GM12874 (cell line): ENCODE results near the gene GRHL1.

Source experiments
- TF ChIP-seq, protein P1 (sequence below): IDR thresholded peaks from 2 replicates; pipeline ENCODE4 v1.5.1; 2011; ENCODE audit warnings: low read depth, mild to moderate bottlenecking, control low read depth, low read length, moderate library complexity; ENCODE audit not compliant: insufficient read depth

The GRHL1 gene

DNA sequence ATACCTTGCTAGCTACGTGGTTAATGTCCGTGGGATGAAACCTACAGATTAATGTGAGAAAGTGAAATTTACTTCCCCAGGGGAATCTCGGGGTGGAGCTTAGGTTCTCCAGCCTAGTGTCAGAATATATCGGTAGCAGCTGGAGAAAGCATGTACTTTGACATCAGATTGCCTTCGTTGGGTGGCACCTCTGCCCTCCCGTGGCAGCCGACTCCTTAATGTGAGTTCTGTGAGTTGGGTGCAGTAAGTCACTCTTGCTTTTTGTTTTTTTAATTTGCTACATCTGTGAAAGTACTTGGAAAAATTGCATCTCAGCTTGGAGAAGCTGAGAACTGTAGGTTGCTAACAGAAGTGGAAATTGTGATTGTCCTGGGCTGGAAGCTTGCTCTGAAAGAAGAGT lies 95.4 kb downstream of the GRHL1 start:
- TF ChIP-seq, protein P1, sequence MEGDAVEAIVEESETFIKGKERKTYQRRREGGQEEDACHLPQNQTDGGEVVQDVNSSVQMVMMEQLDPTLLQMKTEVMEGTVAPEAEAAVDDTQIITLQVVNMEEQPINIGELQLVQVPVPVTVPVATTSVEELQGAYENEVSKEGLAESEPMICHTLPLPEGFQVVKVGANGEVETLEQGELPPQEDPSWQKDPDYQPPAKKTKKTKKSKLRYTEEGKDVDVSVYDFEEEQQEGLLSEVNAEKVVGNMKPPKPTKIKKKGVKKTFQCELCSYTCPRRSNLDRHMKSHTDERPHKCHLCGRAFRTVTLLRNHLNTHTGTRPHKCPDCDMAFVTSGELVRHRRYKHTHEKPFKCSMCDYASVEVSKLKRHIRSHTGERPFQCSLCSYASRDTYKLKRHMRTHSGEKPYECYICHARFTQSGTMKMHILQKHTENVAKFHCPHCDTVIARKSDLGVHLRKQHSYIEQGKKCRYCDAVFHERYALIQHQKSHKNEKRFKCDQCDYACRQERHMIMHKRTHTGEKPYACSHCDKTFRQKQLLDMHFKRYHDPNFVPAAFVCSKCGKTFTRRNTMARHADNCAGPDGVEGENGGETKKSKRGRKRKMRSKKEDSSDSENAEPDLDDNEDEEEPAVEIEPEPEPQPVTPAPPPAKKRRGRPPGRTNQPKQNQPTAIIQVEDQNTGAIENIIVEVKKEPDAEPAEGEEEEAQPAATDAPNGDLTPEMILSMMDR: no peak

GRCh38 chr2:10047616-10048500 lies 96.4 kb downstream of the GRHL1 start:
- TF ChIP-seq, protein P1: no peak

- TF ChIP-seq, protein P1: peak; percentile 53
Measured at GRCh38 chr2:10048501-10049171, 97.1 kb downstream of the GRHL1 start.
